GM12878 (cell line): ENCODE measurements around the gene NR1I2. TPM values are rescaled to one million over a fixed set of nuclear protein-coding genes. Genes with fewer than 3 reads are reported as not detected.

Source experiments
- ATAC-seq: fragments of 200-7000 bp; cut with Tn5 transposase; 3 replicates; pipeline ENCODE4 v1.9.1; 2020; ENCODE audit warnings: mild to moderate bottlenecking, moderate library complexity
- BruUV-seq: library from RNA; stranded (reverse); fragments of 400-500 nt; replicated peaks from 2 replicates; lab custom pipeline; 2021; lab: Mats Ljungman, UMichigan
- CTCF ChIA-PET: fragments of 300-600 bp; sonication (Branson Sonifier 250); formaldehyde crosslinking; extraction: SDS; loops from one replicate; lab custom pipeline; 2021; ENCODE audit warnings: inconsistent platforms; lab: Yijun Ruan, JAX
- POLR2A ChIA-PET: fragments of 350-600 bp; formaldehyde crosslinking; extraction: SDS; loops from one replicate; lab custom pipeline; 2021; ENCODE audit warnings: inconsistent platforms; lab: Charles Lee
- RAD21 ChIA-PET: fragments of 300-600 bp; sonication (Branson Sonifier 250); formaldehyde crosslinking; loops from one replicate; lab custom pipeline; 2023; ENCODE audit warnings: antibody characterized with exemption; ENCODE audit not compliant: unreplicated experiment; lab: Charles Lee
- SMC1A ChIA-PET: fragments of 300-600 bp; sonication (Branson Sonifier 250); formaldehyde crosslinking; loops from one replicate; lab custom pipeline; 2023; ENCODE audit not compliant: unreplicated experiment, uncharacterized antibody; lab: Charles Lee
- DNase-seq: peaks from one replicate; pipeline ENCODE4 v3.0.0-alpha.2; 2011; ENCODE audit warnings: low read depth, low spot score
- FAIRE-seq: peaks from 3 replicates; lab custom pipeline; 2011; peaks lifted over from hg19 to GRCh38; lab: Jason Lieb, UNC
- H2AFZ ChIP-seq: 2 replicates; pipeline ENCODE4 v1.6.0; 2011; ENCODE audit warnings: low read depth, low read length, control low read depth; ENCODE audit not compliant: control insufficient read depth
- H3K27ac ChIP-seq: 2 replicates; pipeline ENCODE4 v1.5.1; 2011; ENCODE audit warnings: control low read depth; ENCODE audit not compliant: control insufficient read depth, insufficient read depth
- H3K27me3 ChIP-seq, 2 experiments: replicated peaks in 1 of 2; 2 replicates each; pipeline versions ENCODE4 v1.6.0 to v1.6.1; 2011; ENCODE audit warnings: low read length in 1 of 2; ENCODE audit not compliant: control insufficient read depth in 2 of 2, insufficient read depth in 2 of 2
- H3K36me3 ChIP-seq, 2 experiments: 2 replicates each; pipeline ENCODE4 v1.5.1; 2011; ENCODE audit warnings: low read length in 1 of 2; ENCODE audit not compliant: control insufficient read depth in 2 of 2, insufficient read depth in 2 of 2
- H3K4me1 ChIP-seq: 2 replicates; pipeline ENCODE4 v1.6.1; 2011; ENCODE audit warnings: mild to moderate bottlenecking, low read length, moderate library complexity, mixed read lengths; ENCODE audit not compliant: control insufficient read depth, insufficient read depth
- H3K4me2 ChIP-seq: 2 replicates; pipeline ENCODE4 v1.6.0; 2011; ENCODE audit warnings: control low read depth; ENCODE audit not compliant: control insufficient read depth, insufficient read depth
- H3K4me3 ChIP-seq: fragments of 200-600 bp; sonication (generic); 2 replicates; pipeline ENCODE4 v1.5.1; 2016
- H3K79me2 ChIP-seq: 2 replicates; pipeline ENCODE4 v1.6.0; 2011; ENCODE audit warnings: low read length; ENCODE audit not compliant: control insufficient read depth, insufficient read depth
- H3K9ac ChIP-seq: 2 replicates; pipeline ENCODE4 v1.8.0; 2011; ENCODE audit warnings: low read length, control low read depth, mixed read lengths; ENCODE audit not compliant: control insufficient read depth, insufficient read depth
- H3K9me3 ChIP-seq: replicated peaks from 3 replicates; pipeline ENCODE4 v1.5.1; 2011; ENCODE audit warnings: mild to moderate bottlenecking, low read length; ENCODE audit not compliant: control insufficient read depth, insufficient read depth
- H4K20me1 ChIP-seq: 2 replicates; pipeline ENCODE4 v1.6.0; 2011; ENCODE audit not compliant: control insufficient read depth, insufficient read depth
- CBX5 ChIP-seq: sonication (generic); IDR thresholded peaks from 2 replicates; pipeline ENCODE4 v1.6.1; 2016; ENCODE audit warnings: low read depth, moderate library complexity, mild to moderate bottlenecking, inconsistent platforms
- ESRRA ChIP-seq: IDR thresholded peaks from 2 replicates; pipeline ENCODE4 v1.6.1; 2012; ENCODE audit warnings: mild to moderate bottlenecking, low read length, improper control_type of control experiment
- HSF1 ChIP-seq: fragments of 150-350 bp; IDR thresholded peaks from 2 replicates; pipeline ENCODE4 v1.6.1; 2014; ENCODE audit warnings: mild to moderate bottlenecking, low read depth, low read length
- IKZF1 ChIP-seq: fragments of 450-650 bp; conservative IDR thresholded peaks from 2 replicates; pipeline ENCODE4 v1.6.1; 2017; ENCODE audit warnings: antibody characterized with exemption, mild to moderate bottlenecking
- MEF2B ChIP-seq: fragments of 450-650 bp; IDR thresholded peaks from 2 replicates; pipeline ENCODE4 v1.6.1; 2018; ENCODE audit warnings: mild to moderate bottlenecking, moderate library complexity; ENCODE audit not compliant: partially characterized antibody, poor library complexity, severe bottlenecking
- POLR2AphosphoS2 ChIP-seq: IDR thresholded peaks from 2 replicates; pipeline ENCODE4 v1.6.1; 2011; ENCODE audit warnings: low read depth, mild to moderate bottlenecking, low read length, improper control_type of control experiment, moderate library complexity
- RBBP5 ChIP-seq: fragments of 200-600 bp; sonication (generic); conservative IDR thresholded peaks from 2 replicates; pipeline ENCODE4 v1.6.1; 2016
- RELA ChIP-seq: fragments of 450-650 bp; IDR thresholded peaks from 2 replicates; pipeline ENCODE4 v1.8.0; 2014; ENCODE audit warnings: borderline replicate concordance; ENCODE audit not compliant: partially characterized antibody
- SREBF1 ChIP-seq: IDR thresholded peaks from 2 replicates; pipeline ENCODE4 v1.6.1; 2012; ENCODE audit warnings: mild to moderate bottlenecking, low read length
- TCF7 ChIP-seq: IDR thresholded peaks from 2 replicates; pipeline ENCODE4 v1.6.1; 2014; ENCODE audit warnings: antibody characterized with exemption, borderline replicate concordance
- USF2 ChIP-seq: IDR thresholded peaks from 2 replicates; pipeline ENCODE4 v1.6.1; 2011; ENCODE audit warnings: low read depth, low read length, improper control_type of control experiment, borderline replicate concordance
- WGBS: methylation state at CpG from one replicate; pipeline ENCODE4 v1.1.6; 2016; ENCODE audit warnings: low lambda C conversion rate; ENCODE audit not compliant: insufficient replicate concordance, insufficient coverage; ENCODE audit errors: missing lambda C conversion rate; 5-methylcytosine and 5-hydroxymethylcytosine counted together
- in situ Hi-C: fragments of 300-500 bp; cut with MboI; formaldehyde crosslinking; loops from 9 replicates; pipeline ENCODE4 v1.14.3; 2018; ENCODE audit warnings: mixed read lengths
- intact Hi-C: fragments of 100-400 bp; cut with micrococcal nuclease; formaldehyde crosslinking; loops from one replicate; pipeline ENCODE4 v1.14.2; 2022; ENCODE audit not compliant: unreplicated experiment
- polyA plus RNA-seq, 11 experiments: library from polyadenylated mRNA; depleted of rRNA in 4 of 11; unstranded in 6 of 11; stranded (reverse) in 5 of 11; fragments of >200 nt; fragmentation: Nextera tagmentation in 4 of 11; fragmentation: Illumina TruSeq in 1 of 11; extraction: Ambion mirVana in 4 of 11; extraction: Trizol in 1 of 11; gene quantifications; 1 replicate in 1 of 11; 2 replicates in 10 of 11; pipeline versions ENCODE4 v1.2.1 to v1.2.3, GENCODE V29; 2011 to 2016; ENCODE audit warnings: inconsistent platforms in 2 of 11, missing spikeins in 2 of 11, low read depth in 1 of 11
- total RNA-seq, 4 experiments: library from RNA; depleted of rRNA in 3 of 4; stranded (reverse); fragments of >200 nt in 3 of 4; fragmentation: Illumina TruSeq in 1 of 4; extraction: Trizol in 1 of 4; gene quantifications; 2 replicates each; pipeline versions ENCODE4 v1.2.1 to v1.2.3, GENCODE V29; 2013 to 2021
- TF ChIP-seq, protein P1 (sequence below): fragments of 450-650 bp; IDR thresholded peaks from 2 replicates; pipeline ENCODE4 v1.6.1; 2016; ENCODE audit warnings: mild to moderate bottlenecking

The NR1I2 gene
- total and polyA plus RNA-seq, 10 of the 15 experiments (the other 5 are each of a cell fraction or from before 2014, with no cell fraction given) = 0.03 to 1.0 (median 0.39) TPM

DNA sequence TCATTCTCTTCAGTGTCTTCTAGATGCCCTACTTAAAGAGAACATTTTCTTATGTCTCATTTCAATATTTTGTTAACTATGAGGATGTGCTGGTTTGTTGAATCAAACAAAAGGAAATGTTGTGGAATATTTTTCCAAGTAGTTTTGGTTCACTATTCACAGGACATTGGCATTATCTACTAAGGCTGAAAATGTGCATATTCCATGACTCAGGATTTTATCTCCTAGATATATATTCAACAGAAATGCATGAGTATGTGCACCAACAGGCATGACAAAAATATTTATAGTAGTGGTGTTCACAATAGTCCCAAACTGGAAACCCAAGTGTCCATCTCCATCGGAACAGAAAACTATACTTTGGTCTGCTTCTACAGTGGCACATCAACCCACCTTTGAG, 16.7 kb upstream of the NR1I2 start:
- H3K27me3 ChIP-seq = no peaks in the 10 kb centered on the region
- no TSS peak for BruUV-seq
- TF ChIP-seq SREBF1 (no peak), RELA (no peak)
- H2AFZ ChIP-seq = no peak overlapping the region
- intact Hi-C loops (no loop called here), in situ Hi-C loops (no loop called here)
- 94% methylated on average over 1 of the region's 1 CpG for WGBS
- H3K4me3 ChIP-seq = no peak overlapping the region
- CTCF ChIA-PET = interaction anchor here (1.1 to 1.2 kb wide), 2 partner anchors 9 to 20 kb away, joined by 3 read pairs; no protein-coding TSS in a partner anchor
- ATAC-seq (no peak), DNase-seq (no peak), FAIRE-seq (no peak)
- H3K4me1 ChIP-seq = no peaks in the 10 kb centered on the region
- no peak overlapping the region for H3K4me2 ChIP-seq
- RAD21 ChIA-PET = no interaction called here
- POLR2A ChIA-PET = no interaction called here
- no peaks in the 10 kb centered on the region; the same call in none of the 3 replicates for H3K9me3 ChIP-seq
- no peak overlapping the region for H3K27ac ChIP-seq
- H3K79me2 ChIP-seq = no peaks in the 10 kb centered on the region
- no peaks in the 10 kb centered on the region for H4K20me1 ChIP-seq
- SMC1A ChIA-PET = interaction anchor here (1.6 kb wide), 1 partner anchor 50 kb away, joined by 3 read pairs; no protein-coding TSS in a partner anchor
- H3K9ac ChIP-seq = no peak overlapping the region
- no peaks in the 10 kb centered on the region for H3K36me3 ChIP-seq

DNA sequence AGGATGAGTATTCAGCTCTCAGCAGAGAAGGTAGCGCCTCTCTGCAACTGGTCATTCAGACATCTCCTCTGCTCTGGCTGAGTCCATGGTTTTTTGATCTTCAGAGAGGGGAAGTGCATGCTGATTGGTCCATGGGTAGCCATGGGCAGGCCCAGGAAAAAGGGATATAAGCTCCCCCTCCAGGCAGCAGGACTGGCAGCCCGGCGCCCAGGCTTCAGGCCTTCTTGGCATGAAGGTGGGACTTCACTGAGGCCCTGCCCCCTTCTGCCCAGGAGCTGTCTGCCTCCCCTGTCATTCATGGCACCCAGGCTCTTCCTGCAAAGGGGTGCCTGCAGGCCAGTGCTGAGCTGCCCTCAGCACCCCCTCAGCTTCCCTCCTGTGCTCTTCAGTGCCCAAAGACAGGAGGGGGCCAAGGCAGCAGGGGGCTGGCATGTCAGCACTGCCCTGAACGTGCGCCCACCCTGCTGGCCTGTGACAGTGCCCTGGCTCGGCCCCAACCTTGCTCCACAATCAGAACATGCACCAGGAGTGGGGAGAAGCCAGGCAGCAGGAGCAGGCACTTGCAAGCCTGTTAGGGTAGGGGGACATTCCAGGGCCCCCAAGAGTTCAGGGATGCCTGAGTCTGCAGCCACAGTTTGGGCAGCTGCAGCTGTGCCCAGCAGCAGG, 13.8 kb upstream of the NR1I2 start:
- DNase-seq = no peak
- no peak for FAIRE-seq
- intact Hi-C loops (no loop called here), in situ Hi-C loops (no loop called here)
- no peak for ATAC-seq
- no peaks in the 10 kb centered on the region for H3K27me3 ChIP-seq
- no peak overlapping the region for H3K9ac ChIP-seq
- H4K20me1 ChIP-seq = no peaks in the 10 kb centered on the region
- H3K9me3 ChIP-seq = no peaks in the 10 kb centered on the region; the same call in 2 of the 3 replicates
- ChIA-PET RAD21 (no interaction called here), POLR2A (interaction anchor here (0.5 kb wide), 1 partner anchor 182 kb away, joined by 3 read pairs; no protein-coding TSS in a partner anchor), CTCF (no interaction called here), SMC1A (no interaction called here)
- H3K36me3 ChIP-seq = no peaks in the 10 kb centered on the region
- H3K4me1 ChIP-seq = no peaks in the 10 kb centered on the region
- WGBS = 77% methylated on average over 6 of the region's 6 CpGs
- no peak overlapping the region for H3K27ac ChIP-seq
- H2AFZ ChIP-seq = no peak overlapping the region
- H3K4me2 ChIP-seq = no peak overlapping the region
- no TSS peak for BruUV-seq
- H3K4me3 ChIP-seq = no peak overlapping the region
- H3K79me2 ChIP-seq = no peaks in the 10 kb centered on the region
- TF ChIP-seq HSF1 (no peak), ESRRA (no peak), POLR2AphosphoS2 (no peak), IKZF1 (no peak), RELA (no peak), USF2 (no peak), CBX5 (no peak), MEF2B (no peak), TCF7 (no peak), RBBP5 (no peak)
- TF ChIP-seq, protein P1, sequence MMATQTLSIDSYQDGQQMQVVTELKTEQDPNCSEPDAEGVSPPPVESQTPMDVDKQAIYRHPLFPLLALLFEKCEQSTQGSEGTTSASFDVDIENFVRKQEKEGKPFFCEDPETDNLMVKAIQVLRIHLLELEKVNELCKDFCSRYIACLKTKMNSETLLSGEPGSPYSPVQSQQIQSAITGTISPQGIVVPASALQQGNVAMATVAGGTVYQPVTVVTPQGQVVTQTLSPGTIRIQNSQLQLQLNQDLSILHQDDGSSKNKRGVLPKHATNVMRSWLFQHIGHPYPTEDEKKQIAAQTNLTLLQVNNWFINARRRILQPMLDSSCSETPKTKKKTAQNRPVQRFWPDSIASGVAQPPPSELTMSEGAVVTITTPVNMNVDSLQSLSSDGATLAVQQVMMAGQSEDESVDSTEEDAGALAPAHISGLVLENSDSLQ = no peak
